CD14-positive monocyte (primary cell): ENCODE data around the gene POLD2. TPM values are rescaled to one million over a fixed set of nuclear protein-coding genes. Genes with fewer than 3 reads are reported as not detected.

Source experiments
- DNase-seq, 3 donors: peaks; one replicate each; pipeline ENCODE4 v3.0.0-alpha.2; 2011 to 2022
- H2AFZ ChIP-seq: 2 replicates; pipeline ENCODE4 v1.6.0; 2012; ENCODE audit warnings: mild to moderate bottlenecking, low read depth, low read length, inconsistent platforms; ENCODE audit not compliant: insufficient read depth, poor library complexity, severe bottlenecking
- H3K27ac ChIP-seq, 2 donors: 1 replicate in 1 of 2; 2 replicates in 1 of 2; pipeline ENCODE4 v1.5.1; 2012 to 2013; ENCODE audit warnings: low read length in 2 of 2, control low read depth in 1 of 2, inconsistent platforms in 1 of 2, low read depth in 1 of 2, mild to moderate bottlenecking in 1 of 2
- H3K27me3 ChIP-seq, 2 donors: one replicate each; pipeline versions ENCODE4 v1.6.0 to v1.6.1; 2011 to 2013; ENCODE audit warnings: low read length in 2 of 2; ENCODE audit not compliant: control insufficient read depth in 2 of 2, insufficient read depth in 2 of 2
- H3K36me3 ChIP-seq, 2 donors: replicated peaks in 1 of 2; 1 replicate in 1 of 2; 2 replicates in 1 of 2; pipeline versions ENCODE4 v1.5.1 to v1.6.1; 2012 to 2013; ENCODE audit warnings: low read length in 2 of 2, control low read depth in 1 of 2, inconsistent platforms in 1 of 2, mild to moderate bottlenecking in 1 of 2; ENCODE audit not compliant: insufficient read depth in 2 of 2, control insufficient read depth in 1 of 2
- H3K4me1 ChIP-seq, 2 donors: 1 replicate in 1 of 2; 2 replicates in 1 of 2; pipeline versions ENCODE4 v1.5.1 to v1.6.1; 2012 to 2013; ENCODE audit warnings: low read length in 2 of 2, control low read depth in 1 of 2, inconsistent platforms in 1 of 2, mild to moderate bottlenecking in 1 of 2, moderate library complexity in 1 of 2; ENCODE audit not compliant: insufficient read depth in 2 of 2, control insufficient read depth in 1 of 2
- H3K4me2 ChIP-seq: replicated peaks from 2 replicates; pipeline ENCODE3; 2012; ENCODE audit warnings: low read length, moderate library complexity, mild to moderate bottlenecking; ENCODE audit not compliant: poor library complexity, severe bottlenecking; ENCODE audit errors: extremely low read depth
- H3K4me3 ChIP-seq, 3 experiments: fragments of 200-600 bp in 1 of 3; sonication (generic) in 1 of 3; replicated peaks in 1 of 3; 1 replicate in 2 of 3; 2 replicates in 1 of 3; pipeline ENCODE4 v1.5.1; 2011 to 2013; ENCODE audit warnings: low read length in 3 of 3, mild to moderate bottlenecking in 3 of 3, control low read depth in 2 of 3, low read depth in 2 of 3, inconsistent platforms in 1 of 3, moderate library complexity in 1 of 3
- H3K79me2 ChIP-seq: 2 replicates; pipeline ENCODE4 v1.6.0; 2012; ENCODE audit warnings: mild to moderate bottlenecking, control low read depth, inconsistent platforms, low read length, moderate library complexity; ENCODE audit not compliant: insufficient read depth
- H3K9ac ChIP-seq: 2 replicates; pipeline ENCODE4 v1.6.0; 2017; ENCODE audit warnings: low read length, mild to moderate bottlenecking; ENCODE audit not compliant: insufficient read depth, poor library complexity, severe bottlenecking
- H3K9me3 ChIP-seq, 2 donors: replicated peaks in 1 of 2; 1 replicate in 1 of 2; 2 replicates in 1 of 2; pipeline versions ENCODE4 v1.5.1 to v1.6.1; 2012 to 2013; ENCODE audit warnings: low read length in 2 of 2, control low read depth in 1 of 2; ENCODE audit not compliant: control insufficient read depth in 1 of 2, insufficient read depth in 1 of 2
- H4K20me1 ChIP-seq: 2 replicates; pipeline ENCODE4 v1.6.0; 2012; ENCODE audit warnings: mild to moderate bottlenecking, low read length, control low read depth, moderate library complexity; ENCODE audit not compliant: insufficient read depth
- H3K27ac Mint-ChIP-seq, 7 donors: one replicate each; pipeline ENCODE4 v1.8.0; 2020; ENCODE audit warnings: mild to moderate bottlenecking in 7 of 7, mixed read lengths in 7 of 7, moderate library complexity in 6 of 7, inconsistent platforms in 2 of 7
- H3K27me3 Mint-ChIP-seq, 3 donors: one replicate each; pipeline ENCODE4 v1.8.0; 2021 to 2022; ENCODE audit warnings: low read depth in 3 of 3, mild to moderate bottlenecking in 3 of 3, mixed read lengths in 3 of 3, moderate library complexity in 3 of 3, inconsistent platforms in 1 of 3
- H3K36me3 Mint-ChIP-seq, 2 donors: one replicate each; pipeline ENCODE4 v1.8.0; 2020; ENCODE audit warnings: mixed read lengths in 2 of 2, inconsistent platforms in 1 of 2, mild to moderate bottlenecking in 1 of 2
- H3K4me1 Mint-ChIP-seq: one replicate; pipeline ENCODE4 v1.8.0; 2020; ENCODE audit warnings: mild to moderate bottlenecking, mixed read lengths
- H3K4me3 Mint-ChIP-seq, 2 donors: one replicate each; pipeline ENCODE4 v1.8.0; 2020; ENCODE audit warnings: mild to moderate bottlenecking in 2 of 2, mixed read lengths in 2 of 2, moderate library complexity in 1 of 2
- H3K9me3 Mint-ChIP-seq, 7 donors: one replicate each; pipeline ENCODE4 v1.8.0; 2020 to 2022; ENCODE audit warnings: mixed read lengths in 7 of 7, mild to moderate bottlenecking in 6 of 7, moderate library complexity in 6 of 7, inconsistent platforms in 2 of 7
- WGBS: methylation state at CpG from one replicate; pipeline ENCODE4 v1.1.5; 2013; ENCODE audit warnings: missing lambda C conversion rate; ENCODE audit not compliant: insufficient coverage; 5-methylcytosine and 5-hydroxymethylcytosine counted together
- intact Hi-C, 2 donors: fragments of 100-400 bp; cut with micrococcal nuclease; formaldehyde crosslinking; loops; one replicate each; pipeline versions ENCODE4 v1.15.0 to v1.15.1; 2023
- polyA plus RNA-seq, 3 donors: library from polyadenylated mRNA; depleted of rRNA in 1 of 3; unstranded in 2 of 3; stranded (reverse) in 1 of 3; fragments of 300-500 nt in 2 of 3; fragments of >200 nt in 1 of 3; fragmentation: Illumina TruSeq in 2 of 3; gene quantifications; 1 replicate in 2 of 3; 2 replicates in 1 of 3; pipeline ENCODE4 v1.2.3, GENCODE V29; 2012 to 2021
- TF ChIP-seq, protein P1 (sequence below): fragments of 200-600 bp; IDR thresholded peaks from one replicate; pipeline ENCODE4 v1.8.0; 2022; ENCODE audit warnings: antibody characterized with exemption, mild to moderate bottlenecking

Gene POLD2
- polyA plus RNA-seq, 3 donors = 24.1 to 27.1 (median 25.7) TPM

DNA sequence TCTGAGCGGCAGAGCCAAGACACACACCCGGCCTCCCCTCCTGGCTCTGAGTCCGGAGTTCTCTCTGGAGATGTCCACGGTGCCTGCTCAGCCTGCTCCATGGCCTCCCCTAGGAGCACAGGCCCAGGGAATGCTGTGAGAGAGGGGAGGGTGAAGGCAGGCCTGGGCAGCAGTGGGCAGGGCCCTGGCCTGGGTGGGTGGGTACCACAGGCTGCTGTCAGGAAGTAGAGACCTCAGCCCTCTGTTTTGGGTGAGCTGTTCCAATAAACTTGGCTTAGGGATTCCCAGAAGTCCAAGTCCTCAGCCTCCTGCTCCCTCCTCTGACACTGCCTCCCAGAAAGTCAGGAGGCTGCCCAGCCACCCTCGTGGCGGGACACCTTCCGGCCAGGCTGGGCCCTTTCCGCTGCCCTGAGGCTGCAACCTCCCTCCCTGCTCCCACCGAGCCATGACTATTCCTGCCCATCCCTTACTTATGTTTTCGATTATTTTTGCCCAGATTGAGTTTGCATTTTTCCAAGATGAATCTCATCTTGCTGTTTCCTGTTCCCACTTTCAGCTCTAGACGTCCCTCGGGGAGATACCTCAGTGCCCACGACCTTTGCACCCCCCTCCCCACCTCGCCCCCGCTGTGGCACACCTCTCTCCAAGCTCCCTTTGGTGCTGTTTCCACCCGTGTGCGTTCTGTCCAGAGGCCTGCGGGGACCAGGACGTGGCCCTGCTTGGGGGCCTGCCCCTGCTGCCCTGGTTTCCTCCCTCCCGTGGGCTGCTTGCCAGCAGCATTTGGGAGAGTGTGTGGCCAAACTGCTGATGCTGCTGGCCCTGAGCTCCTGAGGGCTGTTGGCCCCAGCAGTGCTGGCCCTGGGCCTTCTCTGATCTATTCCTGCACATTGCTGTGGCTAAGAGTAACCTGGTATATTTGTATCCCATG, 35.2 kb downstream of the POLD2 start:
- no peak overlapping the region for H3K9ac ChIP-seq
- no peaks in the 10 kb centered on the region for H3K79me2 ChIP-seq
- H3K27ac Mint-ChIP-seq = no peak overlapping the region

DNA sequence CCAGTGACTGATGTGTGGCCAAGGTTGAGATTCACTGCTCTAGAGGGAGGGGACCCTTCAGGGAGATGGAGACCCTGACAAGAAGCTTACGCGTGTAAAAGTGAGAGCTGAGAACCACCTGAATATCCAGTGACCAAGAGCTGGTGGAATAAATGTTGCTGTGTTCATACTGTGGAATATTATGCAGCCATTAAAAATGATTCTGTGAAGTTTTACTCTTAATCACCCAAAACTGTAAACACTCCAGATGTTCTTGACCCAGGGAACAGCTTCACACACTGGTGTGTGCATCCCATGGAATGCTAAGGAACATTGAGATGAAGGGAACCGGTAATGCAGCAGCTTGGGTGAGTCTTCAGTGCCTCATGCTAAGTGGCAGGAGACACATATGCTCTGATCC, 36.7 kb downstream of the POLD2 start:
- Histone ChIP-seq H3K27me3 (no peaks in the 10 kb centered on the region), H3K4me2 (no peak overlapping the region), H3K4me3 (no peak overlapping the region), H3K9me3 (no peaks in the 10 kb centered on the region), H2AFZ (no peak overlapping the region), H3K36me3 (no peaks in the 10 kb centered on the region), H3K79me2 (peaks cover 3% of the 10 kb centered on the region), H3K27ac (no peak overlapping the region), H3K4me1 (peaks cover 4 to 5% of the 10 kb centered on the region in 2 donors), H3K9ac (no peak overlapping the region), H4K20me1 (no peaks in the 10 kb centered on the region)
- intact Hi-C loops = loop anchor here in 1 of 2 donors (10.0 kb wide), 1 partner anchor 62 kb away; no protein-coding TSS in a partner anchor
- Mint-ChIP-seq H3K9me3 (peaks cover 0 to 3% (median 0%) of the 10 kb centered on the region in 7 donors), H3K27ac (no peak overlapping the region), H3K36me3 (no peaks in the 10 kb centered on the region), H3K27me3 (peaks cover 0 to 8% (median 5%) of the 10 kb centered on the region in 3 donors), H3K4me3 (no peak overlapping the region), H3K4me1 (peaks cover 7% of the 10 kb centered on the region)
- no peak for DNase-seq
- WGBS = 100% methylated on average over 1 of the region's 3 CpGs
- TF ChIP-seq, protein P1, sequence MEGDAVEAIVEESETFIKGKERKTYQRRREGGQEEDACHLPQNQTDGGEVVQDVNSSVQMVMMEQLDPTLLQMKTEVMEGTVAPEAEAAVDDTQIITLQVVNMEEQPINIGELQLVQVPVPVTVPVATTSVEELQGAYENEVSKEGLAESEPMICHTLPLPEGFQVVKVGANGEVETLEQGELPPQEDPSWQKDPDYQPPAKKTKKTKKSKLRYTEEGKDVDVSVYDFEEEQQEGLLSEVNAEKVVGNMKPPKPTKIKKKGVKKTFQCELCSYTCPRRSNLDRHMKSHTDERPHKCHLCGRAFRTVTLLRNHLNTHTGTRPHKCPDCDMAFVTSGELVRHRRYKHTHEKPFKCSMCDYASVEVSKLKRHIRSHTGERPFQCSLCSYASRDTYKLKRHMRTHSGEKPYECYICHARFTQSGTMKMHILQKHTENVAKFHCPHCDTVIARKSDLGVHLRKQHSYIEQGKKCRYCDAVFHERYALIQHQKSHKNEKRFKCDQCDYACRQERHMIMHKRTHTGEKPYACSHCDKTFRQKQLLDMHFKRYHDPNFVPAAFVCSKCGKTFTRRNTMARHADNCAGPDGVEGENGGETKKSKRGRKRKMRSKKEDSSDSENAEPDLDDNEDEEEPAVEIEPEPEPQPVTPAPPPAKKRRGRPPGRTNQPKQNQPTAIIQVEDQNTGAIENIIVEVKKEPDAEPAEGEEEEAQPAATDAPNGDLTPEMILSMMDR = no peak

More for the DNA sequence above, 35.2 kb downstream of the POLD2 start:
- Histone ChIP-seq H3K36me3 (no peaks in the 10 kb centered on the region), H3K27me3 (no peaks in the 10 kb centered on the region), H4K20me1 (no peaks in the 10 kb centered on the region), H3K4me3 (no peak overlapping the region), H3K9me3 (no peaks in the 10 kb centered on the region), H3K4me1 (no peaks in the 10 kb centered on the region), H3K4me2 (no peak overlapping the region), H2AFZ (no peak overlapping the region), H3K27ac (no peak overlapping the region)
- Mint-ChIP-seq H3K36me3 (no peaks in the 10 kb centered on the region), H3K4me1 (no peaks in the 10 kb centered on the region), H3K27me3 (peaks cover 0 to 8% (median 5%) of the 10 kb centered on the region in 3 donors), H3K4me3 (no peak overlapping the region), H3K9me3 (peaks cover 0 to 3% (median 0%) of the 10 kb centered on the region in 7 donors)
- TF ChIP-seq, protein P1 = no peak
- no peak for DNase-seq
- intact Hi-C loops = loop anchor here in 1 of 2 donors (10.0 kb wide), 1 partner anchor 63 kb away; no protein-coding TSS in a partner anchor
- WGBS = 85% methylated on average over 16 of the region's 20 CpGs
